ENCODE results near the gene ZFP36L1.

ZFP36L1 gene

GRCh38 chr14:68828698-68829097 is 35.8 kb upstream of the ZFP36L1 start:
- no peak overlapping the region for H3K4me3 ChIP-seq (ENCODE audit: low read depth, low read length)
- no peak for TF ChIP-seq CTCF (IDR thresholded peaks at IDR 0.05; ENCODE audit: insufficient read depth, low read length, missing control alignments)
- ChIA-PET CTCF (interaction anchor here (0.6 to 5.2 kb wide), 9 partner anchors 12 to 945 kb away, joined by 3 to 45 read pairs (median 7); no protein-coding TSS in a partner anchor), POLR2A (no interaction called here)
- no peak for DNase-seq (ENCODE audit: low read depth, low spot score)

GRCh38 chr14:68825729-68826128 is 32.9 kb upstream of the ZFP36L1 start:
- CTCF ChIA-PET: interaction anchor here (0.7 to 5.3 kb wide), 24 partner anchors 9 to 1011 kb away, joined by 3 to 45 read pairs (median 4); no protein-coding TSS in a partner anchor
- no peak for DNase-seq (ENCODE audit: low read depth, low spot score)
- H3K4me3 ChIP-seq (ENCODE audit: low read depth, low read length): no peak overlapping the region
- TF ChIP-seq CTCF (IDR thresholded peaks at IDR 0.05; ENCODE audit: insufficient read depth, low read length, missing control alignments): no peak
- POLR2A ChIA-PET: no interaction called here

GRCh38 chr14:68824517-68825347 is 31.9 kb upstream of the ZFP36L1 start:
- no peak for DNase-seq (ENCODE audit: low read depth, low spot score)
- H3K4me3 ChIP-seq (ENCODE audit: low read depth, low read length): no peak overlapping the region
- TF ChIP-seq CTCF (IDR thresholded peaks at IDR 0.05; ENCODE audit: insufficient read depth, low read length, missing control alignments): peak; percentile 93
- ChIA-PET CTCF (interaction anchor here (0.6 to 5.3 kb wide), 48 partner anchors 8 to 1010 kb away, joined by 3 to 45 read pairs (median 4); no protein-coding TSS in a partner anchor), POLR2A (interaction anchor here (1.0 kb wide), 1 partner anchor 32 kb away, joined by 6 read pairs; the partner anchor contains the start of gene ZFP36L1)

- no peak overlapping the region for H3K4me3 ChIP-seq (ENCODE audit: low read depth, low read length)
- CTCF ChIA-PET: interaction anchor here (0.6 to 5.3 kb wide), 21 partner anchors 9 to 986 kb away, joined by 3 to 45 read pairs (median 4); no protein-coding TSS in a partner anchor
- POLR2A ChIA-PET: interaction anchor here (1.0 kb wide), 1 partner anchor 31 kb away, joined by 6 read pairs; the partner anchor contains the start of gene ZFP36L1
- TF ChIP-seq CTCF (IDR thresholded peaks at IDR 0.05; ENCODE audit: insufficient read depth, low read length, missing control alignments): no peak
- no peak for DNase-seq (ENCODE audit: low read depth, low spot score)
Measured at GRCh38 chr14:68824207-68824516, 31.3 kb upstream of the ZFP36L1 start.

- no peak for TF ChIP-seq CTCF (IDR thresholded peaks at IDR 0.05; ENCODE audit: insufficient read depth, low read length, missing control alignments)
- CTCF ChIA-PET: interaction anchor here (0.7 to 11.6 kb wide), 15 partner anchors 9 to 986 kb away, joined by 3 to 149 read pairs (median 8); no protein-coding TSS in a partner anchor
Measured at GRCh38 chr14:68823434-68824206, 30.8 kb upstream of the ZFP36L1 start.

GRCh38 chr14:68822926-68823325 is 30.1 kb upstream of the ZFP36L1 start:
- POLR2A ChIA-PET: no interaction called here

More at GRCh38 chr14:68823434-68824206, 30.8 kb upstream of the ZFP36L1 start:
- H3K4me3 ChIP-seq (ENCODE audit: low read depth, low read length): no peak overlapping the region
- no peak for DNase-seq (ENCODE audit: low read depth, low spot score)
- POLR2A ChIA-PET: no interaction called here

More at GRCh38 chr14:68822926-68823325, 30.1 kb upstream of the ZFP36L1 start:
- TF ChIP-seq CTCF (IDR thresholded peaks at IDR 0.05; ENCODE audit: insufficient read depth, low read length, missing control alignments): no peak
- no peak overlapping the region for H3K4me3 ChIP-seq (ENCODE audit: low read depth, low read length)
- DNase-seq (ENCODE audit: low read depth, low spot score): no peak
- CTCF ChIA-PET: interaction anchor here (1.4 to 11.6 kb wide), 5 partner anchors 10 to 985 kb away, joined by 6 to 149 read pairs (median 27); no protein-coding TSS in a partner anchor

Measured in AG04449 (cell line).